Right lobe of liver (tissue), 4 donors: ENCODE data around the gene TATDN2.

Source experiments
- CTCF ChIP-seq, 4 donors: fragments of 200-600 bp in 3 of 4; fragments of 450-650 bp in 1 of 4; IDR thresholded peaks; one replicate each; pipeline versions ENCODE4 v1.5.1 to v1.8.0; 2016 to 2022; ENCODE audit warnings: antibody characterized with exemption in 4 of 4, mild to moderate bottlenecking in 2 of 4
- POLR2A ChIP-seq: fragments of 450-650 bp; IDR thresholded peaks from one replicate; pipeline ENCODE4 v1.6.1; 2017; ENCODE audit warnings: antibody characterized with exemption, mild to moderate bottlenecking
- donor health status: DM: no; HTN: no; CAD: no.
- donor health status: DM: no; HTN: no; CAD: no.
- donor health status: DM: no; HTN: yes; CAD: no.

GRCh38 chr3:10303105-10303504 is 54.8 kb downstream of the TATDN2 start:
- no peak for TF ChIP-seq CTCF (IDR thresholded peaks at IDR 0.05)
- TF ChIP-seq POLR2A = no peak
